ENCODE measurements around the gene PDCL2. TPM values are rescaled to one million over a fixed set of nuclear protein-coding genes. Genes with fewer than 3 reads are reported as not detected.

Gene PDCL2
- total RNA-seq, 2 experiments from 2014 or later, result not detected

- no peak overlapping the region for H3K4me3 Mint-ChIP-seq
- H3K4me1 Mint-ChIP-seq (ENCODE audit: low read depth), result peaks cover 18% of the 10 kb centered on the region
- H3K27me3 Mint-ChIP-seq, result no peaks in the 10 kb centered on the region
- intact Hi-C loops (cut with DNase I, micrococcal nuclease), result no loop called here
- CTCF ChIA-PET, result interaction anchor here (1.6 kb wide), 1 partner anchor 12 kb away, joined by 3 read pairs; no protein-coding TSS in a partner anchor
- DNase-seq (no peak), ATAC-seq (ENCODE audit: poor library complexity) (no peak)
- peaks cover 48% of the 10 kb centered on the region for H3K36me3 Mint-ChIP-seq (ENCODE audit: low read depth)
- H3K4me1 ChIP-seq (ENCODE audit: insufficient read depth, low read length), result no peaks in the 10 kb centered on the region
- peaks cover 5% of the 10 kb centered on the region for H3K9me3 Mint-ChIP-seq
- no peak overlapping the region for H3K27ac ChIP-seq (ENCODE audit: low read depth in 1 of 2, low read length in 2 of 2)
- no peak overlapping the region for H3K27ac Mint-ChIP-seq
- peaks cover 6% of the 10 kb centered on the region in 2 experiments for H3K9me3 ChIP-seq (ENCODE audit: control insufficient read depth in 1 of 2, insufficient read depth in 1 of 2, low read length in 2 of 2)
- POLR2A ChIA-PET, result no interaction called here
- no peak overlapping the region for H3K4me3 ChIP-seq (ENCODE audit: low read length)
- TF ChIP-seq, protein P1, sequence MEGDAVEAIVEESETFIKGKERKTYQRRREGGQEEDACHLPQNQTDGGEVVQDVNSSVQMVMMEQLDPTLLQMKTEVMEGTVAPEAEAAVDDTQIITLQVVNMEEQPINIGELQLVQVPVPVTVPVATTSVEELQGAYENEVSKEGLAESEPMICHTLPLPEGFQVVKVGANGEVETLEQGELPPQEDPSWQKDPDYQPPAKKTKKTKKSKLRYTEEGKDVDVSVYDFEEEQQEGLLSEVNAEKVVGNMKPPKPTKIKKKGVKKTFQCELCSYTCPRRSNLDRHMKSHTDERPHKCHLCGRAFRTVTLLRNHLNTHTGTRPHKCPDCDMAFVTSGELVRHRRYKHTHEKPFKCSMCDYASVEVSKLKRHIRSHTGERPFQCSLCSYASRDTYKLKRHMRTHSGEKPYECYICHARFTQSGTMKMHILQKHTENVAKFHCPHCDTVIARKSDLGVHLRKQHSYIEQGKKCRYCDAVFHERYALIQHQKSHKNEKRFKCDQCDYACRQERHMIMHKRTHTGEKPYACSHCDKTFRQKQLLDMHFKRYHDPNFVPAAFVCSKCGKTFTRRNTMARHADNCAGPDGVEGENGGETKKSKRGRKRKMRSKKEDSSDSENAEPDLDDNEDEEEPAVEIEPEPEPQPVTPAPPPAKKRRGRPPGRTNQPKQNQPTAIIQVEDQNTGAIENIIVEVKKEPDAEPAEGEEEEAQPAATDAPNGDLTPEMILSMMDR (IDR thresholded peaks at IDR 0.05), result no peak
- H3K36me3 ChIP-seq (ENCODE audit: insufficient read depth, low read length), result no peaks in the 10 kb centered on the region
- no peaks in the 10 kb centered on the region for H3K27me3 ChIP-seq (ENCODE audit: control insufficient read depth in 1 of 2, insufficient read depth in 2 of 2, low read length in 2 of 2)
Observed at GRCh38 chr4:55528491-55528890, 63.6 kb downstream of the PDCL2 start.

DNA sequence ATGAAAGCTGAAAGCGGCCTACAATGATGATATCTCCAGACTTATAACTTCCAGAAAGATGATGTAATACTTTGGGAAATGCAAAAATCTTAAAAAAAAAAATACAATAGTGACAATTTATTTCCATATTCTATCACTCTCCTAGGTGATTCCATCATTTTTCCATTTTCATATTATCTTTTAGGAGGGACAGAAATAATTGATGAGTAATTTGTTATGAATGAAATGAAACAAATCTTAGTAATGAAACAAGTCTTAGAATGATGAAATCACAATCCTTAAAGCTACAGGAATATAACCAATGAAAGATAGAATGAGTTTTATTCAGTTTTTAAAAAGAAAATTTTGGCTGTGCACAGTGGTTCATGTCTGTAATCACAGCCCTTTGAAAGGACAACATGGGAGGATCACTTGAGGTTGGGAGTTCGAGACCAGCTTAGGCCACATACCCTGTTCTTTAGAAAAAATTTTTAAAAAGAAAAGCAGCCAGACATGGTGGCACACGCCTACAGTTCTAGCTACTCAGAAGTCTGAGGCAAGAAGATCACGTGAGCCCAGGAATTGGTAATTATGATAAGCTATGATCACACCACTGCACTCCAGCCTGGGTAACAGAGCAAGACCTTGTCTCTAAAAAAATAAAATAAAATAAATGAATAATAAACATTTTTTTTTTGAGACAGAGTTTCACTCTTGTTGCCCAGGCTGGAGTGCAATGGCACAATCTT lies 67.0 kb downstream of the PDCL2 start:
- no peak overlapping the region for H3K4me3 ChIP-seq (ENCODE audit: low read length)
- POLR2A ChIA-PET, result no interaction called here
- peaks cover 0 to under 1% of the 10 kb centered on the region in 2 experiments for H3K9me3 ChIP-seq (ENCODE audit: control insufficient read depth in 1 of 2, insufficient read depth in 1 of 2, low read length in 2 of 2)
- Mint-ChIP-seq H3K27ac (no peak overlapping the region), H3K4me3 (no peak overlapping the region), H3K4me1 (ENCODE audit: low read depth) (peaks cover 25% of the 10 kb centered on the region), H3K36me3 (ENCODE audit: low read depth) (peaks cover 29% of the 10 kb centered on the region), H3K27me3 (no peaks in the 10 kb centered on the region), H3K9me3 (peaks cover 2% of the 10 kb centered on the region)
- H3K27ac ChIP-seq (ENCODE audit: low read depth in 1 of 2, low read length in 2 of 2), result no peak overlapping the region
- no peaks in the 10 kb centered on the region for H3K27me3 ChIP-seq (ENCODE audit: control insufficient read depth in 1 of 2, insufficient read depth in 2 of 2, low read length in 2 of 2)
- DNase-seq (no peak), ATAC-seq (ENCODE audit: poor library complexity) (no peak)
- intact Hi-C loops (cut with DNase I, micrococcal nuclease), result no loop called here
- no peaks in the 10 kb centered on the region for H3K36me3 ChIP-seq (ENCODE audit: insufficient read depth, low read length)
- no peaks in the 10 kb centered on the region for H3K4me1 ChIP-seq (ENCODE audit: insufficient read depth, low read length)
- TF ChIP-seq, protein P1 (IDR thresholded peaks at IDR 0.05), result no peak
- CTCF ChIA-PET, result no interaction called here

GRCh38 chr4:55518442-55518841 lies 73.6 kb downstream of the PDCL2 start:
- TF ChIP-seq, protein P1 (IDR thresholded peaks at IDR 0.05), result no peak
- POLR2A ChIA-PET, result no interaction called here
- Mint-ChIP-seq H3K4me1 (ENCODE audit: low read depth) (peaks cover 14% of the 10 kb centered on the region), H3K27me3 (no peaks in the 10 kb centered on the region), H3K27ac (no peak overlapping the region), H3K9me3 (peaks cover 5% of the 10 kb centered on the region), H3K4me3 (no peak overlapping the region), H3K36me3 (ENCODE audit: low read depth) (peaks cover 14% of the 10 kb centered on the region)
- intact Hi-C loops (cut with DNase I, micrococcal nuclease), result no loop called here
- ATAC-seq (ENCODE audit: poor library complexity), result no peak
- DNase-seq, result no peak
- Histone ChIP-seq H3K27me3 (ENCODE audit: control insufficient read depth in 1 of 2, insufficient read depth in 2 of 2, low read length in 2 of 2) (no peaks in the 10 kb centered on the region), H3K4me3 (ENCODE audit: low read length) (no peak overlapping the region), H3K36me3 (ENCODE audit: insufficient read depth, low read length) (no peaks in the 10 kb centered on the region), H3K4me1 (ENCODE audit: insufficient read depth, low read length) (no peaks in the 10 kb centered on the region), H3K9me3 (ENCODE audit: control insufficient read depth in 1 of 2, insufficient read depth in 1 of 2, low read length in 2 of 2) (peaks cover 0 to 8% of the 10 kb centered on the region in 2 experiments), H3K27ac (ENCODE audit: low read depth in 1 of 2, low read length in 2 of 2) (no peak overlapping the region)
- CTCF ChIA-PET, result no interaction called here
